Naive thymus-derived CD4-positive, alpha-beta T cell (primary cell): Measurements from ENCODE around the gene ERN2. TPM values are rescaled to one million over a fixed set of nuclear protein-coding genes. Genes with fewer than 3 reads are reported as not detected.
"Not testable (repeated sequence)": the region's sequence is repeated elsewhere in the genome, so short reads cannot be mapped to it uniquely, and the experiment has no call there.

Experiments used
- ATAC-seq: fragments of 150-1000 bp; cut with Tn5 transposase; 2 replicates; pipeline ENCODE4 v1.10.0; 2021; ENCODE audit warnings: mild to moderate bottlenecking, moderate library complexity
- CTCF ChIA-PET: fragments of 350-600 bp; sonication (Branson Sonifier 250); formaldehyde crosslinking; loops from one replicate; lab custom pipeline; 2021; ENCODE audit warnings: antibody characterized with exemption; lab: Charles Lee
- POLR2A ChIA-PET: fragments of 350-600 bp; sonication (Branson Sonifier 250); formaldehyde crosslinking; loops from one replicate; lab custom pipeline; 2021; ENCODE audit warnings: antibody characterized with exemption, inconsistent platforms; lab: Charles Lee
- DNase-seq, 9 donors: peaks; one replicate each; pipeline versions ENCODE4 v3.0.0 to v3.0.0-alpha.2; 2020 to 2022; ENCODE audit warnings: mixed read lengths in 1 of 9
- H3K27ac ChIP-seq: one replicate; pipeline ENCODE4 v1.7.0; 2013; ENCODE audit warnings: mild to moderate bottlenecking, low read depth, low read length, moderate library complexity
- H3K27me3 ChIP-seq, 2 donors: one replicate each; pipeline ENCODE4 v1.7.0; 2013; ENCODE audit warnings: low read length in 2 of 2, mild to moderate bottlenecking in 2 of 2, moderate library complexity in 2 of 2; ENCODE audit not compliant: control insufficient read depth in 2 of 2, insufficient read depth in 2 of 2
- H3K36me3 ChIP-seq, 3 experiments: 1 replicate in 2 of 3; 2 replicates in 1 of 3; pipeline ENCODE4 v1.7.0; 2013; ENCODE audit warnings: low read length in 3 of 3, mild to moderate bottlenecking in 3 of 3, moderate library complexity in 1 of 3; ENCODE audit not compliant: insufficient read depth in 3 of 3, control insufficient read depth in 2 of 3
- H3K4me1 ChIP-seq, 2 donors: one replicate each; pipeline ENCODE4 v1.7.0; 2013; ENCODE audit warnings: low read length in 2 of 2, mild to moderate bottlenecking in 2 of 2, moderate library complexity in 1 of 2; ENCODE audit not compliant: control insufficient read depth in 2 of 2, insufficient read depth in 2 of 2
- H3K4me3 ChIP-seq: 2 replicates; pipeline ENCODE4 v1.7.0; 2013; ENCODE audit warnings: mild to moderate bottlenecking, low read length
- H3K9me3 ChIP-seq, 3 experiments: 1 replicate in 2 of 3; 2 replicates in 1 of 3; pipeline ENCODE4 v1.7.0; 2013; ENCODE audit warnings: low read length in 3 of 3; ENCODE audit not compliant: control insufficient read depth in 2 of 3
- H3K27ac Mint-ChIP-seq, 9 donors: one replicate each; pipeline ENCODE4 v1.8.0; 2020 to 2022; ENCODE audit warnings: mixed read lengths in 9 of 9, mild to moderate bottlenecking in 8 of 9, moderate library complexity in 5 of 9, inconsistent platforms in 2 of 9
- H3K27me3 Mint-ChIP-seq, 5 donors: one replicate each; pipeline ENCODE4 v1.8.0; 2021 to 2022; ENCODE audit warnings: mixed read lengths in 5 of 5, mild to moderate bottlenecking in 1 of 5
- H3K36me3 Mint-ChIP-seq, 5 donors: one replicate each; pipeline ENCODE4 v1.8.0; 2020 to 2022; ENCODE audit warnings: mixed read lengths in 5 of 5, mild to moderate bottlenecking in 3 of 5, inconsistent platforms in 1 of 5
- H3K4me1 Mint-ChIP-seq, 7 donors: one replicate each; pipeline ENCODE4 v1.8.0; 2020 to 2022; ENCODE audit warnings: mixed read lengths in 7 of 7, mild to moderate bottlenecking in 3 of 7, inconsistent platforms in 1 of 7
- H3K4me3 Mint-ChIP-seq, 10 donors: one replicate each; pipeline ENCODE4 v1.8.0; 2020 to 2022; ENCODE audit warnings: mild to moderate bottlenecking in 10 of 10, mixed read lengths in 10 of 10, moderate library complexity in 6 of 10, inconsistent platforms in 2 of 10
- H3K9me3 Mint-ChIP-seq, 11 donors: one replicate each; pipeline ENCODE4 v1.8.0; 2020 to 2022; ENCODE audit warnings: mixed read lengths in 11 of 11, mild to moderate bottlenecking in 4 of 11, inconsistent platforms in 1 of 11, moderate library complexity in 1 of 11
- intact Hi-C, 2 donors: fragments of 100-400 bp; cut with micrococcal nuclease; formaldehyde crosslinking; loops; one replicate each; pipeline ENCODE4 v1.15.1; 2023
- polyA plus RNA-seq, 2 donors: library from polyadenylated mRNA; unstranded; fragments of 300-500 nt; fragmentation: Illumina TruSeq; gene quantifications; one replicate each; pipeline ENCODE4 v1.2.3, GENCODE V29; 2021
- total RNA-seq, 6 experiments: library from RNA in 5 of 6; stranded (reverse) in 5 of 6; gene quantifications; 1 replicate in 5 of 6; 2 replicates in 1 of 6; pipeline ENCODE4 v1.2.3 and lab custom pipeline; 2021 to 2026

The ERN2 gene
- total and polyA plus RNA-seq, 7 experiments from 2014 or later, result not detected

GRCh38 chr16:23737423-23738028, 24.5 kb upstream of the ERN2 start:
- peaks cover 8 to 11% (median 11%) of the 10 kb centered on the region in 5 donors for H3K27me3 Mint-ChIP-seq
- H3K4me3 ChIP-seq, H3K4me1 Mint-ChIP-seq, H3K9me3 ChIP-seq, H3K27ac ChIP-seq, H3K36me3 Mint-ChIP-seq, H3K4me3 Mint-ChIP-seq, H3K4me1 ChIP-seq, ATAC-seq, H3K27ac Mint-ChIP-seq, H3K27me3 ChIP-seq, H3K36me3 ChIP-seq, H3K9me3 Mint-ChIP-seq, DNase-seq, POLR2A ChIA-PET: not testable (repeated sequence)
- CTCF ChIA-PET, result interaction anchor here (0.7 kb wide), 1 partner anchor 503 kb away, joined by 3 read pairs; no protein-coding TSS in a partner anchor
- intact Hi-C loops, result loop anchor here in 1 of 2 donors (10.0 kb wide), 2 partner anchors 277 to 517 kb away; partner anchors contain the start of gene CACNG3

GRCh38 chr16:23734176-23734893, 21.3 kb upstream of the ERN2 start:
- Mint-ChIP-seq H3K4me1 (peaks cover 0 to 7% (median 4%) of the 10 kb centered on the region in 7 donors), H3K27me3 (peaks cover 6 to 15% (median 10%) of the 10 kb centered on the region in 5 donors), H3K27ac (no peak overlapping the region), H3K36me3 (no peaks in the 10 kb centered on the region), H3K4me3 (no peak overlapping the region), H3K9me3 (no peaks in the 10 kb centered on the region)
- CTCF ChIA-PET, result interaction anchor here (0.7 to 1.6 kb wide), 2 partner anchors 294 to 770 kb away, joined by 3 to 4 read pairs; no protein-coding TSS in a partner anchor
- Histone ChIP-seq H3K36me3 (no peaks in the 10 kb centered on the region), H3K27ac (no peak overlapping the region), H3K4me1 (no peaks in the 10 kb centered on the region), H3K27me3 (no peaks in the 10 kb centered on the region), H3K9me3 (no peaks in the 10 kb centered on the region), H3K4me3 (no peak overlapping the region)
- ATAC-seq, result no peak
- no peak for DNase-seq
- intact Hi-C loops, result loop anchor here (2.0 to 10.0 kb wide), 3 partner anchors 68 to 520 kb away; partner anchors contain the start of gene CACNG3 (in 1 of the 2)
- POLR2A ChIA-PET, result interaction anchor here (0.5 kb wide), 1 partner anchor 22 kb away, joined by 3 read pairs; no protein-coding TSS in a partner anchor

- H3K9me3 ChIP-seq, result no peaks in the 10 kb centered on the region
- no peak overlapping the region for H3K27ac ChIP-seq
- no peaks in the 10 kb centered on the region for H3K4me1 ChIP-seq
- CTCF ChIA-PET, result interaction anchor here (0.7 kb wide), 1 partner anchor 288 kb away, joined by 4 read pairs; no protein-coding TSS in a partner anchor
- Mint-ChIP-seq H3K4me3 (no peak overlapping the region), H3K9me3 (no peaks in the 10 kb centered on the region), H3K4me1 (peaks cover 0 to 8% (median 4%) of the 10 kb centered on the region in 7 donors), H3K27ac (no peak overlapping the region), H3K36me3 (no peaks in the 10 kb centered on the region), H3K27me3 (peaks cover 4 to 23% (median 13%) of the 10 kb centered on the region in 5 donors)
- H3K36me3 ChIP-seq, result no peaks in the 10 kb centered on the region
- ATAC-seq (no peak), DNase-seq (no peak)
- H3K27me3 ChIP-seq, result no peaks in the 10 kb centered on the region
- intact Hi-C loops, result loop anchor here in 1 of 2 donors (10.0 kb wide), 2 partner anchors 285 to 525 kb away; partner anchors contain the start of gene CACNG3
- H3K4me3 ChIP-seq, result no peak overlapping the region
- POLR2A ChIA-PET, result no interaction called here
Observed at GRCh38 chr16:23729503-23730424, 16.7 kb upstream of the ERN2 start.

DNA sequence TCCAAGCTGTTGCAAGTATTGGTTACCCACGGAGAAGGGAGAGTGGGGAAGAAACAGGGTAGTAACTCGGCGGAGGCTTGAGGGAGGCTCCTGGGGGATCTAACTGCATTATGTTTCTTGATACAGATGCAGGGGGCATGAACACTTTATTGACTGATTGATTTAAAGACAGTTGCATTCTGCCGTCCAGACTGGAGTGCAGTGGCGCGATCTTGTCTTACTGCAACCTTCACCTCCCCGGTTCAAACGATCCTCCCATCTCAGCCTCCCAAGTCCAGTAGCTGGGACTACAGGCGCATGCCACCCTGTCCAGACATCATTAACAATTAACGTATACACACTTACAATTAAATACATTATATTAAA, 15.1 kb upstream of the ERN2 start:
- Histone ChIP-seq H3K27me3 (no peaks in the 10 kb centered on the region), H3K27ac (no peak overlapping the region), H3K4me3 (no peak overlapping the region), H3K4me1 (no peaks in the 10 kb centered on the region), H3K36me3 (no peaks in the 10 kb centered on the region), H3K9me3 (peaks cover 0 to 2% (median 0%) of the 10 kb centered on the region in 3 experiments)
- Mint-ChIP-seq H3K27me3 (peaks cover 10 to 32% (median 16%) of the 10 kb centered on the region in 5 donors), H3K27ac (no peak overlapping the region), H3K4me1 (peaks cover 0 to 8% (median 4%) of the 10 kb centered on the region in 7 donors), H3K9me3 (peaks cover 0 to 8% (median 3%) of the 10 kb centered on the region in 11 donors), H3K36me3 (peaks cover 0 to 2% (median 2%) of the 10 kb centered on the region in 5 donors), H3K4me3 (no peak overlapping the region)
- ChIA-PET CTCF (no interaction called here), POLR2A (no interaction called here)
- DNase-seq, result no peak
- intact Hi-C loops, result no loop called here
- ATAC-seq, result no peak

DNA sequence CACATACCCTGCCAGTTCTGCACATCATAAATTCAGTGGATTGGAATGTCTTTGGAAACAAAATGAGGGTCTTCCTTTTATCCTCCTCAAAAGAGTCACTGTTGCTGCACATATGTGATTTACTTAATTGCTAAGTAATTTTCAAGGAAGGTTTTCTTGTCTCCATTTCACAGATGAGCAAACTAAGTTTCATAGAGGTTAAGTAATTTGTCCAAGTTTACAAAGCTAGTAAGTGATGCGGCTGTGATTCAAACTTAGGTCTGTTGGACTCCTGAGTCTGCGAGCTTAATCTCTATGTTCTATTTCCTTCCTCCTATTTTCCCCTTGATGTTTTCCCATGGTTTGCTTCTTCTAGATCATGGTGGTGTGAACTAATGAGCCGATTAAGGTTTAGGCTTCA, 13.7 kb upstream of the ERN2 start:
- Mint-ChIP-seq H3K27me3 (peaks cover 13 to 33% (median 19%) of the 10 kb centered on the region in 5 donors), H3K9me3 (peaks cover 3 to 21% (median 7%) of the 10 kb centered on the region in 11 donors), H3K27ac (no peak overlapping the region), H3K36me3 (peaks cover 0 to 6% (median 5%) of the 10 kb centered on the region in 5 donors), H3K4me3 (no peak overlapping the region), H3K4me1 (peaks cover 0 to 8% (median 4%) of the 10 kb centered on the region in 7 donors)
- DNase-seq, result no peak
- Histone ChIP-seq H3K4me3 (no peak overlapping the region), H3K9me3 (peaks cover 0 to 4% (median 0%) of the 10 kb centered on the region in 3 experiments), H3K4me1 (no peaks in the 10 kb centered on the region), H3K36me3 (no peaks in the 10 kb centered on the region), H3K27me3 (no peaks in the 10 kb centered on the region), H3K27ac (no peak overlapping the region)
- intact Hi-C loops, result no loop called here
- ATAC-seq, result no peak
- POLR2A ChIA-PET, result no interaction called here
- CTCF ChIA-PET, result no interaction called here

DNA sequence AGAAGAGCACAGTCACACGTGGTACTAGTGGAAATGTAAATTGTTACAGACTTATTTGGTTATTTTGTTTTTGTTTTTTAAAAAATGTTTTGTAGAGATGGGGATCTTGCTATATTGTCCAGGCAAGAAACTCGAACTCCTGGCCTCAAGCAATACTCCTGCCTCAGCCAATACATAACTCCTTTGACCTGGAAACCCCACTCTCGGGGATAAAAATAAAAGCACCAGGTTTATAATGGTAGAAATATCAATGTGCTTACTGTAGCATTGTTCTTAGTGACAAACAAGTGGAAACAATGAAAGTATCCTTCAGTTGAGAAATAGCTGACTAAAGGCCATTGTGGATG, 11.7 kb upstream of the ERN2 start:
- H3K4me3 Mint-ChIP-seq, result no peak overlapping the region
- Histone ChIP-seq H3K27me3 (peaks cover 0 to 2% of the 10 kb centered on the region in 2 donors), H3K36me3 (no peaks in the 10 kb centered on the region), H3K9me3 (peaks cover 0 to 4% (median 0%) of the 10 kb centered on the region in 3 experiments), H3K4me3 (no peak overlapping the region), H3K4me1 (no peaks in the 10 kb centered on the region), H3K27ac (no peak overlapping the region)
- ChIA-PET CTCF (interaction anchor here (0.6 kb wide), 1 partner anchor 751 kb away, joined by 3 read pairs; no protein-coding TSS in a partner anchor), POLR2A (no interaction called here)
- peaks cover 0 to 6% (median 5%) of the 10 kb centered on the region in 5 donors for H3K36me3 Mint-ChIP-seq
- peaks cover 13 to 32% (median 20%) of the 10 kb centered on the region in 5 donors for H3K27me3 Mint-ChIP-seq
- no peak for ATAC-seq
- peaks cover 6 to 31% (median 10%) of the 10 kb centered on the region in 11 donors for H3K9me3 Mint-ChIP-seq
- intact Hi-C loops, result no loop called here
- H3K4me1 Mint-ChIP-seq, result peaks cover 0 to 6% (median 4%) of the 10 kb centered on the region in 7 donors
- H3K27ac Mint-ChIP-seq, result no peak overlapping the region
- no peak for DNase-seq
